Tibial nerve (tissue), 4 donors: ENCODE results near the gene AREG. TPM values are rescaled to one million over a fixed set of nuclear protein-coding genes. Genes with fewer than 3 reads are reported as not detected.

Source experiments
- DNase-seq, 2 donors: peaks; one replicate each; pipeline ENCODE4 v3.0.0-alpha.2; 2019; ENCODE audit warnings: low spot score in 2 of 2
- H3K27ac ChIP-seq, 4 donors: fragments of 200-600 bp; sonication (generic) in 3 of 4; one replicate each; pipeline ENCODE4 v1.5.1; 2017 to 2019; ENCODE audit warnings: mild to moderate bottlenecking in 1 of 4
- H3K27me3 ChIP-seq, 2 donors: fragments of 200-600 bp; sonication (generic) in 1 of 2; one replicate each; pipeline versions ENCODE4 v1.5.1 to v1.6.0; 2017 to 2019
- H3K36me3 ChIP-seq, 3 donors: fragments of 200-600 bp; sonication (generic); one replicate each; pipeline ENCODE4 v1.5.1; 2018 to 2019
- H3K4me1 ChIP-seq, 4 donors: fragments of 200-600 bp; sonication (generic) in 3 of 4; one replicate each; pipeline ENCODE4 v1.5.1; 2017 to 2019
- H3K4me3 ChIP-seq, 4 donors: fragments of 200-600 bp; sonication (generic) in 3 of 4; one replicate each; pipeline ENCODE4 v1.5.1; 2017 to 2019; ENCODE audit warnings: mild to moderate bottlenecking in 1 of 4, moderate library complexity in 1 of 4
- H3K9me3 ChIP-seq, 4 donors: fragments of 200-600 bp; sonication (generic) in 3 of 4; one replicate each; pipeline ENCODE4 v1.5.1; 2017 to 2019
- EP300 ChIP-seq, 2 donors: sonication (generic); formaldehyde crosslinking; IDR thresholded peaks; one replicate each; pipeline ENCODE4 v1.6.1; 2017; ENCODE audit warnings: antibody characterized with exemption in 2 of 2, mild to moderate bottlenecking in 1 of 2
- POLR2A ChIP-seq, 2 donors: fragments of 450-650 bp; IDR thresholded peaks; one replicate each; pipeline ENCODE4 v1.6.1; 2017; ENCODE audit warnings: antibody characterized with exemption in 2 of 2, mild to moderate bottlenecking in 2 of 2, moderate library complexity in 2 of 2
- WGBS, 2 donors: methylation state at CpG; one replicate each; pipeline ENCODE4 v1.1.5; 2018; 5-methylcytosine and 5-hydroxymethylcytosine counted together
- total RNA-seq, 4 donors: library from RNA; depleted of rRNA; stranded (reverse); fragments of >200 nt; gene quantifications; one replicate each; pipeline ENCODE4 v1.1.0, GENCODE V29; 2016
- TF ChIP-seq, protein P1 (sequence below), 5 experiments: fragments of 200-600 bp in 3 of 5; fragments of 450-650 bp in 2 of 5; sonication (generic) in 3 of 5; IDR thresholded peaks; one replicate each; pipeline ENCODE4 v1.5.1; 2016 to 2019; ENCODE audit warnings: antibody characterized with exemption in 5 of 5, mild to moderate bottlenecking in 3 of 5, moderate library complexity in 2 of 5

AREG gene
- total RNA-seq, 4 donors from 2014 or later: 4.0 to 12.9 (median 7.2) TPM

DNA sequence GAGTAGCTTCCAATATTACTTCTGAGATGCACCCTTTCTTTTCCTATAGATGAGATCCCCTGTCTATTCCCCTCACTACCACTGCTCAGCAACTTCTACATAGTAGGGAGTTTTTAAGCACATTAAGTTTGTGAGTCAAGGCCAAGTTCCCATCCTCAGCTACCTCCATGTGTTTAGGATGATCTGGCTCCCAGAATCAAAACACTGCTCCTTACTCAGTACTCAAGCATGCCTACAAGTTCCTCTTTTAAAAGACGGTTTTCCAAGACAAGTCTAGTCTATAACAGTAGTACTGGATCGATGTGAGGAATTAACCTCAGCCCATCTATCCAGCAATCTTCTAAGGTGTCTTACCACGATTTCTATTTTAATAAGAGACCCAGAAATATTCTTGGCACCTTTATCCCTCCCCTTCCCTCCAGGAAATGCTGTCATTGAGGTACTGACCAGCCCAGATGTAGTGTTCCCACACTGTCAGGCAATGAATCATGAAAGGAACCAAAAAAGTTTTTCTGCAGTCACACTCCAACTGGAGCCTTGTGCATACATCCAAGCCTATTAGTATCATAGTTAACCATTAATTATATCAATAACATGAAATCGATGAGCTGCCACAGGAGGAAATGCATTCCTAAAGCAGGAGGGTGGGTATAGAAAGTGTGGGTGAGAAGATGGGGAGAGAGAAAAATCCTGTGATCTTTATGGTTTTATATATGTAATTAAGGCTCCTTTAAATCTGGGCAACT lies 29.6 kb downstream of the AREG start:
- no peak overlapping the region for H3K4me3 ChIP-seq
- H3K27ac ChIP-seq: no peak overlapping the region
- no peaks in the 10 kb centered on the region for H3K27me3 ChIP-seq
- DNase-seq: no peak
- TF ChIP-seq EP300 (IDR thresholded peaks at IDR 0.05) (no peak), POLR2A (IDR thresholded peaks at IDR 0.05) (no peak)
- TF ChIP-seq, protein P1, sequence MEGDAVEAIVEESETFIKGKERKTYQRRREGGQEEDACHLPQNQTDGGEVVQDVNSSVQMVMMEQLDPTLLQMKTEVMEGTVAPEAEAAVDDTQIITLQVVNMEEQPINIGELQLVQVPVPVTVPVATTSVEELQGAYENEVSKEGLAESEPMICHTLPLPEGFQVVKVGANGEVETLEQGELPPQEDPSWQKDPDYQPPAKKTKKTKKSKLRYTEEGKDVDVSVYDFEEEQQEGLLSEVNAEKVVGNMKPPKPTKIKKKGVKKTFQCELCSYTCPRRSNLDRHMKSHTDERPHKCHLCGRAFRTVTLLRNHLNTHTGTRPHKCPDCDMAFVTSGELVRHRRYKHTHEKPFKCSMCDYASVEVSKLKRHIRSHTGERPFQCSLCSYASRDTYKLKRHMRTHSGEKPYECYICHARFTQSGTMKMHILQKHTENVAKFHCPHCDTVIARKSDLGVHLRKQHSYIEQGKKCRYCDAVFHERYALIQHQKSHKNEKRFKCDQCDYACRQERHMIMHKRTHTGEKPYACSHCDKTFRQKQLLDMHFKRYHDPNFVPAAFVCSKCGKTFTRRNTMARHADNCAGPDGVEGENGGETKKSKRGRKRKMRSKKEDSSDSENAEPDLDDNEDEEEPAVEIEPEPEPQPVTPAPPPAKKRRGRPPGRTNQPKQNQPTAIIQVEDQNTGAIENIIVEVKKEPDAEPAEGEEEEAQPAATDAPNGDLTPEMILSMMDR (IDR thresholded peaks at IDR 0.05): no peak
- WGBS, 2 donors: 66 to 75% methylated on average over 4 of the region's 4 CpGs
- H3K9me3 ChIP-seq: no peaks in the 10 kb centered on the region
- H3K4me1 ChIP-seq: no peaks in the 10 kb centered on the region
- H3K36me3 ChIP-seq: no peaks in the 10 kb centered on the region

DNA sequence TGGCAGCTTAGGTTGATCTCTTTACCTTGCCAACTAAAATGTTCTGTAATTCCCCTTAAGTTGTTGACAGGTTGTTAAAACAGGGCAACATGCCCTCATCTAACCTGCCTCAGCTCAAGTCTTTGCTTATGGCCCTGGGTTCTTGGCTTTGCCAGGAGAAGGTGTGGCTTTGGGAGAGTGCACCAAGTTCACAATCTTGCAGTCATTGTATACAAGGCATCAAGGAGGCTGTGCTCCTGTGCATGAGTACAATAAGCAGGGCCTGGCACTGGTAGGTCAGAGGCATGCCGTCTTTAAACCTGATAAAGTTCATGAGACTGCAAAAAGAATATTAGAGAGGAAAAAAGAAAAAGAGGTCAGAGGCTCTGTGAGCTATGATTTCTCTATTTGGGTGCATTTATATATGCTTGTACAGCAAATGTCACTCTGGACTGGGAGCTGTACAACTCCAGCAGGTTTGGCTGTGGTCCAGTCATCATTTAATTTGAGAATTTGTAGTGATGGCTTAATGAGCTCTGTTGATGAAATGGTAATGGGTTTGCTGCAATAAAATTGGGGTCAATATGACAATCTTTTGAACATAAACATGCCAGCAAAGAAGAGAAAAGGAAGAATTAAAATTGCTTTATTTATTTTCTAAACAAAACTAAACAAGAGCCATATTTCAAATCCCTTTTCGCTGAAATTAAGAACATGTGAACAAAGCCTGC lies 30.3 kb downstream of the AREG start:
- Histone ChIP-seq H3K27ac (no peak overlapping the region), H3K9me3 (no peaks in the 10 kb centered on the region), H3K36me3 (no peaks in the 10 kb centered on the region), H3K27me3 (no peaks in the 10 kb centered on the region), H3K4me1 (no peaks in the 10 kb centered on the region), H3K4me3 (no peak overlapping the region)
- 69 to 72% methylated on average over 2 of the region's 2 CpGs for WGBS, 2 donors
- DNase-seq: no peak
- TF ChIP-seq, protein P1 (IDR thresholded peaks at IDR 0.05): no peak
- TF ChIP-seq EP300 (IDR thresholded peaks at IDR 0.05) (no peak), POLR2A (IDR thresholded peaks at IDR 0.05) (no peak)

GRCh38 chr4:74475946-74476345 lies 31.0 kb downstream of the AREG start:
- Histone ChIP-seq H3K27me3 (no peaks in the 10 kb centered on the region), H3K36me3 (no peaks in the 10 kb centered on the region), H3K4me3 (no peak overlapping the region), H3K4me1 (no peaks in the 10 kb centered on the region), H3K27ac (no peak overlapping the region), H3K9me3 (no peaks in the 10 kb centered on the region)
- WGBS, 2 donors: 80 to 81% methylated on average over 3 of the region's 3 CpGs
- TF ChIP-seq, protein P1 (IDR thresholded peaks at IDR 0.05): no peak
- TF ChIP-seq EP300 (IDR thresholded peaks at IDR 0.05): no peak
- TF ChIP-seq POLR2A (IDR thresholded peaks at IDR 0.05): no peak
- DNase-seq: no peak

DNA sequence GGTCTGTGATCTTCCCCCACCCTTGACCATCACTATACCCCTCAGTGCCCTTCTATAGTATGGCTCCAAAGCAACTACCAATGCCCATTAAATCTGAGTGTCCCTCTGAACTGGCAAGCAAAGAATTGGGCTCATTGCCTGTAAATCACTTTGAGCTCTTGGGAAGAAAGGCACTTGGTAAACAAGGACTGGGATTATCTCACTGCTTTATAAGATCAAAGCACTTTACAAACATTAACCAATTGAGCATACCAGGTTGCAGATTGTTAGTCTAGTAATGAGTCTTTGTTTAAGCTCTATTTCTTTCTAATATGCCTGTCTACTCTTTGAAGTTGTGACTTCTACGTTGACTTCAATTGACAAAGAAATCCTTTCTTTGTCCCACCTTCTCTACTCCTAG lies 34.1 kb downstream of the AREG start:
- TF ChIP-seq EP300 (IDR thresholded peaks at IDR 0.05) (no peak), POLR2A (IDR thresholded peaks at IDR 0.05) (no peak)
- TF ChIP-seq, protein P1 (IDR thresholded peaks at IDR 0.05): no peak
- H3K4me3 ChIP-seq: no peak overlapping the region
- DNase-seq: no peak

DNA sequence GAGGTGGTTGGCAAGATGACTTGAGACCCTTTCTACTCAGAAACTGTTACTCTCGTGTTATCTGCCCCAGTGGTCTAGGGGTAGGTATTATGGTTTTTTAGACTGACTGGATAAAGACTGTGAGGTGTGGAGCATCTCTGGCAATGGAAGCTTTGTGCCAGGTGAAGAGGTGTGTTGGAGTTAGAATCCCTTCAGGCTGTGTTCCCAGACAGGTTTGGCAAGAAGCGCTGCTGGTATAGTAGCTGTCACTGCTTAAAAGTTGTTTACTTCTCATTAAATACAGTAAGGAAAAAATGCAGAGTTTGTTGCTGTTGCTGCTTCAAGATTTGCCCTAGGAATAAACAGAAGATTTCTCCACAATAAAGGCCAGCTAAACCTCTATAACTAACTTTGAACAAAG lies 35.3 kb downstream of the AREG start:
- no peaks in the 10 kb centered on the region for H3K9me3 ChIP-seq
- no peaks in the 10 kb centered on the region for H3K4me1 ChIP-seq
- TF ChIP-seq, protein P1 (IDR thresholded peaks at IDR 0.05): no peak
- TF ChIP-seq EP300 (IDR thresholded peaks at IDR 0.05): no peak
- no peak for TF ChIP-seq POLR2A (IDR thresholded peaks at IDR 0.05)
- no peak overlapping the region for H3K27ac ChIP-seq
- no peaks in the 10 kb centered on the region for H3K36me3 ChIP-seq
- no peak for DNase-seq
- 67 to 78% methylated on average over 2 of the region's 2 CpGs for WGBS, 2 donors
- no peak overlapping the region for H3K4me3 ChIP-seq
- H3K27me3 ChIP-seq: no peaks in the 10 kb centered on the region

More for the DNA sequence above, 34.1 kb downstream of the AREG start:
- Histone ChIP-seq H3K27ac (no peak overlapping the region), H3K36me3 (no peaks in the 10 kb centered on the region), H3K4me1 (no peaks in the 10 kb centered on the region), H3K27me3 (no peaks in the 10 kb centered on the region), H3K9me3 (no peaks in the 10 kb centered on the region)
- WGBS, 2 donors: 29 to 44% methylated on average over 1 of the region's 1 CpG
